Mesendoderm (in vitro differentiated cells): ENCODE measurements around the gene MRPL58.
"Not testable (repeated sequence)": the region's sequence is repeated elsewhere in the genome, so short reads cannot be mapped to it uniquely, and the experiment has no call there.

ENCODE experiments used
- DNase-seq: peaks from one replicate; pipeline ENCODE4 v3.0.0; 2013
- H2AK5ac ChIP-seq: 2 replicates; pipeline ENCODE4 v1.6.1; 2013; ENCODE audit warnings: low read length, inconsistent platforms
- H2BK120ac ChIP-seq: 2 replicates; pipeline ENCODE4 v1.6.1; 2013; ENCODE audit warnings: low read depth, mild to moderate bottlenecking, low read length, moderate library complexity, mixed read lengths
- H2BK15ac ChIP-seq: replicated peaks from 2 replicates; pipeline ENCODE4 v1.6.1; 2013; ENCODE audit warnings: low read depth, mild to moderate bottlenecking, moderate library complexity
- H2BK5ac ChIP-seq: 2 replicates; pipeline ENCODE4 v1.6.1; 2013; ENCODE audit warnings: low read length, inconsistent platforms
- H3K18ac ChIP-seq: 2 replicates; pipeline ENCODE4 v1.6.1; 2013; ENCODE audit warnings: mild to moderate bottlenecking, low read length, mixed read lengths
- H3K23ac ChIP-seq: one replicate; pipeline ENCODE4 v1.6.1; 2013; ENCODE audit warnings: low read length
- H3K27ac ChIP-seq: 2 replicates; pipeline ENCODE4 v1.5.1; 2013; ENCODE audit warnings: low read depth, mild to moderate bottlenecking, inconsistent platforms, low read length, moderate library complexity
- H3K27me3 ChIP-seq: 2 replicates; pipeline ENCODE4 v1.6.1; 2013; ENCODE audit warnings: low read length, control low read depth, mild to moderate bottlenecking, inconsistent platforms; ENCODE audit not compliant: insufficient read depth, poor library complexity
- H3K36me3 ChIP-seq: 2 replicates; pipeline ENCODE4 v1.6.1; 2013; ENCODE audit warnings: low read length, inconsistent platforms; ENCODE audit not compliant: control insufficient read depth, insufficient read depth
- H3K4ac ChIP-seq: one replicate; pipeline ENCODE4 v1.6.1; 2013; ENCODE audit warnings: low read depth, mild to moderate bottlenecking, low read length, moderate library complexity
- H3K4me1 ChIP-seq: 2 replicates; pipeline ENCODE4 v1.6.1; 2013; ENCODE audit warnings: low read depth, low read length, inconsistent platforms; ENCODE audit not compliant: control insufficient read depth
- H3K4me2 ChIP-seq: 2 replicates; pipeline ENCODE4 v1.6.1; 2013; ENCODE audit warnings: low read length
- H3K4me3 ChIP-seq: 2 replicates; pipeline ENCODE4 v1.5.1; 2013; ENCODE audit warnings: mild to moderate bottlenecking, low read length
- H3K56ac ChIP-seq: one replicate; pipeline ENCODE4 v1.6.1; 2013; ENCODE audit warnings: low read length
- H3K79me1 ChIP-seq: 2 replicates; pipeline ENCODE4 v1.6.1; 2013; ENCODE audit warnings: low read length, inconsistent platforms
- H3K79me2 ChIP-seq: 2 replicates; pipeline ENCODE4 v1.6.1; 2013; ENCODE audit warnings: mild to moderate bottlenecking, low read length; ENCODE audit not compliant: control insufficient read depth, insufficient read depth
- H3K9ac ChIP-seq: 2 replicates; pipeline ENCODE4 v1.6.1; 2013; ENCODE audit warnings: low read length, inconsistent platforms
- H4K5ac ChIP-seq: one replicate; pipeline ENCODE4 v1.6.1; 2013; ENCODE audit warnings: low read length
- H4K8ac ChIP-seq: one replicate; pipeline ENCODE4 v1.6.1; 2013; ENCODE audit warnings: low read depth, mild to moderate bottlenecking, control low read depth, low read length, moderate library complexity
- WGBS: extraction: QIAGEN DNeasy Blood & Tissue Kit; methylation state at CpG from one replicate; pipeline ENCODE4 v1.1.7; 2013; ENCODE audit warnings: low lambda C conversion rate, missing lambda C conversion rate; ENCODE audit not compliant: insufficient coverage; ENCODE audit errors: extremely low coverage; 5-methylcytosine and 5-hydroxymethylcytosine counted together

MRPL58 gene

DNA sequence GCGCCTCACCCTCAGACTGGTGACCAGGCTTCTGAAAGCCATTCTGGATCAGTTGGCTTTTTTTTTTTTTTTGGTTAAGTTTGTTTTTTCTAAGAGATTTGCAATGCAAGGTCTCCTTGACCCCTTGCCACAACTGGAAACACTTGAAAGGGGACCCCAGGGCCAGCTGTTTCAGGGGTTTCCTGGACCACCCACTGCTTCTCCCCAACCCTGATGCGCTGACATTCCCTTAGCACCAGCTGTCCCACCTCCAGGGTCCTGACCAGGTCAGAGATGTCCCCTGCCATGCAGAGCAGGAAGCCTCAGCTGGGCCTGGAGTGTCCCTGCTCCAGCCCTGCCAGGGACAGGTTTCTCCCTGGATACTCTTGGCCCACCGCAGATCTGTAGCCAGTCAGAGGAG is 8.1 kb upstream of the MRPL58 start:
- Histone ChIP-seq H3K36me3 (peaks cover 12% of the 10 kb centered on the region), H4K8ac (no peak overlapping the region), H2AK5ac (no peak overlapping the region), H3K4me2 (no peak overlapping the region), H3K23ac (no peak overlapping the region), H2BK120ac (no peak overlapping the region), H3K56ac (no peak overlapping the region), H3K4me3 (no peak overlapping the region), H3K79me1 (peaks cover under 1% of the 10 kb centered on the region), H3K27ac (no peak overlapping the region), H3K4ac (no peak overlapping the region), H3K79me2 (no peaks in the 10 kb centered on the region), H4K5ac (no peak overlapping the region), H3K9ac (no peak overlapping the region), H2BK15ac (no peak overlapping the region), H3K18ac (no peak overlapping the region), H3K4me1 (no peaks in the 10 kb centered on the region), H2BK5ac (no peak overlapping the region), H3K27me3 (no peaks in the 10 kb centered on the region)
- WGBS = no CpG with 5 or more reads among the region's 3 CpGs
- DNase-seq = no peak

DNA sequence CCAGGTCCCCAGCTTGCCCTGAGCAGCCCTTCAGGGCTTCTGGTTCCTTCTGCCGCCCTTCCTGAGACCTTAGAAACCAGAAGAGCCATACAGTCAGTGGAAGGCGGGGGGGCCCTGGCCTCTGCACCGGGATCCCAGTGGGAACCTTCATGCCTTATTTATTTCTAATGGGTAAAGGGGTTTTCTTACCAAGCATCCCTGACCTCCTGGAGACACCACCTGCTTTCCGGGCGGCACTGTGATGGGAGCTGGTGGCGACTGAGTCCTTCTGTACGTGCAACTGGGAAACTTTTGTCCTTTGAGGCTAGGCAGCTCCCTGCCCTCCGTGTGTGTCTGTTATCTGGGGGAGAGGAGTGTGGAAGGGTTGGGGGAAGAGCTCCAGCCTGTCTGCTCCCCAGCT is 7.2 kb upstream of the MRPL58 start:
- Histone ChIP-seq H3K18ac (no peak overlapping the region), H4K8ac (no peak overlapping the region), H3K79me2 (no peaks in the 10 kb centered on the region), H3K23ac (no peak overlapping the region), H3K4me2 (no peak overlapping the region), H3K4me1 (no peaks in the 10 kb centered on the region), H4K5ac (no peak overlapping the region), H2BK15ac (no peak overlapping the region), H2BK120ac (no peak overlapping the region), H2BK5ac (no peak overlapping the region), H3K27me3 (no peaks in the 10 kb centered on the region), H3K36me3 (peaks cover 10% of the 10 kb centered on the region), H3K4me3 (no peak overlapping the region), H3K27ac (no peak overlapping the region), H2AK5ac (no peak overlapping the region), H3K79me1 (no peaks in the 10 kb centered on the region), H3K4ac (no peak overlapping the region), H3K56ac (no peak overlapping the region), H3K9ac (no peak overlapping the region)
- DNase-seq = no peak
- no CpG with 5 or more reads among the region's 8 CpGs for WGBS

DNA sequence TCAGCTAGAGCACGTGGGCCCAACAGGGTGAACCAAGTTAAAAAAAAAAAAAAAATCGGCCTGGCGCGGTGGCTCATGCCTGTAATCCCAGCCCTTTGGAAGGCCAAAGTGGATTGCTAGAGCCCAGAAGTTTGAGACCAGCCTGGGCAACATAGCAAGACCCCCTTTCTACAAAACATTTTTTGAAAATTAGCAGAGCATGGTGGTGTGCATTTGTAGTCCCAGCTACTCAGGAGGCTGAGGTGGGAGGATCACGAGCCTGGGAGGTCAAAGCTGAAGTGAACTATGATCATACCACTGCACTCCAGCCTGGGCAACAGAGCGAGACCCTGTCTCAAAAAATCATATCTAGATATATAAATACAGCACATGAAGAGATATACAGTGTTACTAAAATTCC is 6.4 kb upstream of the MRPL58 start:
- H3K23ac ChIP-seq, H3K4me2 ChIP-seq, DNase-seq, H3K27me3 ChIP-seq, H3K4ac ChIP-seq, H3K4me3 ChIP-seq, H2BK15ac ChIP-seq, H2BK5ac ChIP-seq, H3K9ac ChIP-seq, H4K5ac ChIP-seq, H3K27ac ChIP-seq, H3K4me1 ChIP-seq, H2AK5ac ChIP-seq, H3K79me2 ChIP-seq, H4K8ac ChIP-seq, H3K18ac ChIP-seq, H3K79me1 ChIP-seq, H2BK120ac ChIP-seq, H3K56ac ChIP-seq: not testable (repeated sequence)
- no CpG with 5 or more reads among the region's 6 CpGs for WGBS
- peaks cover 10% of the 10 kb centered on the region for H3K36me3 ChIP-seq

DNA sequence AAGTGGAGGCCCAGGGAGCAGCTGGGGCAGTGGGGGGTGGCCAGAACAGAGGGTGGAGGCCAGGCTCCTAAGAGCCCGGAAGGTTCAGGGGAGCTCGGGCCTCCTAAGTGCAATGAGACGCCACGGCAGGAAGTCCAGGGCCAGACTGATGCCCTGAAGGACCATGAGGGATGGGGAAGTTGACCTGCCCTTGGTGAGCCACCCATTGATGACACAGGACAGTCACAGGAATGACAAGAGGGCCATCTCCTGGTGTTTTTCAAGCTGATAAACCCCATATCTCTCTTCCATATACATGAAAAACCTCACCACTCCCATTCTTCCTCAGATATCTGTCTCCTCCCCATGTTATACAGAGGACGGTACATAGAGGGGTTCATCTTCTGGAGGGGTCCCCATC is 5.8 kb upstream of the MRPL58 start:
- Histone ChIP-seq H3K27ac (no peak overlapping the region), H3K79me2 (no peaks in the 10 kb centered on the region), H3K23ac (no peak overlapping the region), H3K9ac (no peak overlapping the region), H3K4me1 (no peaks in the 10 kb centered on the region), H3K36me3 (peaks cover 5% of the 10 kb centered on the region), H3K27me3 (no peaks in the 10 kb centered on the region), H4K5ac (no peak overlapping the region), H2BK120ac (no peak overlapping the region), H2BK5ac (no peak overlapping the region), H3K56ac (no peak overlapping the region), H3K4ac (no peak overlapping the region), H3K18ac (no peak overlapping the region), H2BK15ac (no peak overlapping the region), H4K8ac (no peak overlapping the region), H3K4me2 (no peak overlapping the region), H3K79me1 (no peaks in the 10 kb centered on the region), H2AK5ac (no peak overlapping the region), H3K4me3 (no peak overlapping the region)
- no CpG with 5 or more reads among the region's 5 CpGs for WGBS
- DNase-seq = no peak

DNA sequence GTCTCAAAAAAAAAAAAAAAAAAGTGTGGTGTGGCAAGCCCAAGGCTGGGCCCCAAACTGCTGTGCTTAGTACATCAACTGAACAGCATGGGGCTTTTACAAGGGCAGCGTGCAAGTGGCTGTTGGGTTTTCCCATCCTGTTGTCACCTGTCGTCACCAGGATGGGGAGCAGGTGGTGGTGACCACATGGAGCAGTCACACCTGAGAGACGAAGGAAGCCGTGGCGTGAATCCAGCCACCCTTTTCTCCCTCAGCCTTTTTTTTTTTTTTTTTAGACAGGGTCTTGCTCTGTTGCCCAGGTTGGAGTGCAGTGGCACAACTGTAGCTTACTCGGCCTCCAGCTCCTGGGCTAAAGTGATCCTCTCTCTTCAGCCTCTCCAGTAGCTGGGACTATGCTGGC is 4.1 kb upstream of the MRPL58 start:
- H2AK5ac ChIP-seq = no peak overlapping the region
- H3K18ac ChIP-seq = no peak overlapping the region
- H3K36me3 ChIP-seq = no peaks in the 10 kb centered on the region
- peaks cover 2% of the 10 kb centered on the region for H3K79me1 ChIP-seq
- DNase-seq = no peak
- H3K79me2 ChIP-seq = no peaks in the 10 kb centered on the region
- no peak overlapping the region for H3K4me3 ChIP-seq
- no peak overlapping the region for H2BK120ac ChIP-seq
- H3K27ac ChIP-seq = no peak overlapping the region
- no peak overlapping the region for H3K4ac ChIP-seq
- no peak overlapping the region for H3K9ac ChIP-seq
- H3K23ac ChIP-seq = no peak overlapping the region
- no peak overlapping the region for H4K8ac ChIP-seq
- H3K56ac ChIP-seq = no peak overlapping the region
- no CpG with 5 or more reads among the region's 6 CpGs for WGBS
- no peak overlapping the region for H3K4me2 ChIP-seq
- no peak overlapping the region for H2BK15ac ChIP-seq
- no peak overlapping the region for H2BK5ac ChIP-seq
- H3K4me1 ChIP-seq = peaks cover under 1% of the 10 kb centered on the region
- H3K27me3 ChIP-seq = no peaks in the 10 kb centered on the region
- no peak overlapping the region for H4K5ac ChIP-seq

DNA sequence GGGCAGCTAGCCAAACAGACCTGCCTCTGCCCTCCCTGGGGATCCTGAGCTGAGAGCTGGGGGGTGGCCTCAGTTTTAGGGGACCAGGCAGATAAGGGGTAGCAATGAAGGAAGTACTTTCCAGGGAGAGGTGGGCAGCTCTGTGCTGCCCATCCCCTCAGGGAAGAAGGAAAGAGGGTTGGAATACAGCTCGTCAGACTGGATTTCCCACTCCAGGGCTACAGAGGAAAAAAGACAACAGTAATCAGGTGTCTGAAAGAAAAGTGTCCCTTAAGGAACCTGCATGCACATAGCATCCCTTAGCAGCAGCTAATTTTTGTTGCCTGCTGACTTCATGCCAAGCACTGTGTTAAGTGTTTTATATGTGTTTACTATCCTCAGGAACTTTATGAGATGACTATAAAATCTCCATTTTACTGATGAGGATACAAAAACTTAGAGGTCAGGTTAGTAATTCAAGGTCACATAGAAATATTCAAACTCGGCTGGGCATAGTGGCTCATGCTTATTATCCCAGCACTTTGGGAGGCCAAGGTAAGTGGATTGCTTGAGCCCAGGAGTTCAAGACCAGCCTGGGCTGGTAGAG is 3.2 kb upstream of the MRPL58 start:
- Histone ChIP-seq H3K56ac (no peak overlapping the region), H4K5ac (no peak overlapping the region)

More for the DNA sequence above, 3.2 kb upstream of the MRPL58 start:
- no peak overlapping the region for H3K4me2 ChIP-seq
- H3K4ac ChIP-seq = no peak overlapping the region
- H3K4me1 ChIP-seq = peaks cover 3% of the 10 kb centered on the region
- no peak overlapping the region for H3K27ac ChIP-seq
- DNase-seq = no peak
- no peaks in the 10 kb centered on the region for H3K27me3 ChIP-seq
- H3K36me3 ChIP-seq = no peaks in the 10 kb centered on the region
- no peak overlapping the region for H2BK5ac ChIP-seq
- no peak overlapping the region for H4K8ac ChIP-seq
- H3K23ac ChIP-seq = no peak overlapping the region
- no peaks in the 10 kb centered on the region for H3K79me2 ChIP-seq
- no peak overlapping the region for H3K18ac ChIP-seq
- H3K9ac ChIP-seq = no peak overlapping the region
- peaks cover 2% of the 10 kb centered on the region for H3K79me1 ChIP-seq
- no CpG with 5 or more reads among the region's 2 CpGs for WGBS
- H2BK120ac ChIP-seq = no peak overlapping the region
- H2BK15ac ChIP-seq = no peak overlapping the region
- no peak overlapping the region for H2AK5ac ChIP-seq
- no peak overlapping the region for H3K4me3 ChIP-seq
